Lower leg skin (tissue), 3 donors: ENCODE measurements around the gene TCL1B.

Experiments
- CTCF ChIP-seq, 3 donors: fragments of 450-650 bp; IDR thresholded peaks; one replicate each; pipeline ENCODE4 v1.5.1; 2016; ENCODE audit warnings: antibody characterized with exemption in 3 of 3, mild to moderate bottlenecking in 3 of 3, moderate library complexity in 2 of 3
- POLR2A ChIP-seq, 2 donors: fragments of 450-650 bp; IDR thresholded peaks; one replicate each; pipeline ENCODE4 v1.6.1; 2016 to 2017; ENCODE audit warnings: antibody characterized with exemption in 2 of 2, mild to moderate bottlenecking in 1 of 2, moderate library complexity in 1 of 2

DNA sequence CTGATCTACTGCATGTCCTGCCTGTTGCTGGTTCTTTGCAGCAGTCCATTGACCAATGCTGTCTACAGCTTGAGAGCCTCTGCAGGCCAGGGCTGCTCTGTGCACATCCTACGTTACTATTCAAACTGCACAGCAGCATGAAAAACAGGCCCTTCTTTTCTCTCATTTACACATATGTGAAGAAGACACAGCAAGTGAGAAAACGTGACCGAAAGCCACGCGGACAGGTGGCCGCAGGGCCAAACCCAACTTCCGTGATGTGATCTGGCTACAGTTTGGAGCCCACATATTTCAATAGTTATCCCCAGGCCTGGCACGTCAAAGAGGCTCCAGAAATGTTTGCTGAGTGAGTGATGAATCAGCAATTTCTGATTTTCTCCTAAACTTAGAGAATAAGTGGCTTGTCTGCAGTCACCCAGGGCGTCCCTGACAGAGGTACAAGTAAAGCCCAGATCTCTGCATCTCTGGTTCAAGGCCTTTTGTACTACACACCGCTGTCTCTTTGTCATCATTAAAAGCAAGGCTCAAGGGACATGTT, 17.9 kb upstream of the TCL1B start:
- no peak for TF ChIP-seq CTCF (IDR thresholded peaks at IDR 0.05)
- TF ChIP-seq POLR2A (IDR thresholded peaks at IDR 0.05), result no peak
